Bronchial smooth muscle cell (primary cell): ENCODE measurements around the gene KLK7. TPM values are rescaled to one million over a fixed set of nuclear protein-coding genes. Genes with fewer than 3 reads are reported as not detected.

Experiments used
- total RNA-seq: library from RNA; depleted of rRNA; stranded (reverse); fragments of >200 nt; gene quantifications from 2 replicates; pipeline ENCODE4 v1.2.1, GENCODE V29; 2014

Gene KLK7
- not detected in 2 replicates for total RNA-seq

GRCh38 chr19:50983625-50984292 lies at the start of gene KLK7:
Gene KLK7, minus strand, starts transcription at chr19:50983917. Its CDS starts 1,518 bp downstream, at chr19:50982399.

GRCh38 chr19:51026554-51026831 lies 42.8 kb upstream of the KLK7 start, which contains the start of gene KLK11:
Gene KLK11, minus strand, starts transcription at chr19:51026616. Its CDS starts 985 bp downstream, at chr19:51025631.

GRCh38 chr19:51019544-51019925 lies 35.8 kb upstream of the KLK7 start, which contains the start of gene KLK10:
Gene KLK10, minus strand, starts transcription at chr19:51019709. Its CDS starts 579 bp downstream, at chr19:51019130.

GRCh38 chr19:51001515-51001914 lies 17.8 kb upstream of the KLK7 start, which contains the start of gene KLK8:
Gene KLK8, minus strand, starts transcription at chr19:51001604. Its CDS starts 437 bp downstream, at chr19:51001167.

GRCh38 chr19:50969413-50969760 lies 14.3 kb downstream of the KLK7 start, which contains the start of gene KLK6:
Gene KLK6, minus strand, starts transcription at chr19:50969591. Its CDS starts 1,487 bp downstream, at chr19:50968104.

GRCh38 chr19:50952910-50953309 lies 30.8 kb downstream of the KLK7 start, which contains the start of gene KLK5:
Gene KLK5, minus strand, starts transcription at chr19:50953038. Its CDS starts 381 bp downstream, at chr19:50952657.

Other genes starting within 250 kb of the KLK7 start
- gene GPR32, start 213.5 kb downstream of the KLK7 start, total RNA-seq = not detected in 2 replicates
- gene ACP4, start 193.5 kb downstream of the KLK7 start, total RNA-seq = not detected in 2 replicates
- not detected in 2 replicates for gene KLK1, start 160.1 kb downstream of the KLK7 start, total RNA-seq
- 0.09 TPM in 1 of 2 replicates, not detected in the other for gene KLK15, start 150.3 kb downstream of the KLK7 start, total RNA-seq
- gene KLK3, start 129.0 kb downstream of the KLK7 start, total RNA-seq = 0.09 TPM in 1 of 2 replicates, not detected in the other
- gene KLK2, start 110.5 kb downstream of the KLK7 start, total RNA-seq = not detected in 2 replicates
- gene KLK4, start 72.5 kb downstream of the KLK7 start, total RNA-seq = not detected in 2 replicates
- 0.34 TPM in 1 of 2 replicates, not detected in the other for gene KLK5, start 30.9 kb downstream of the KLK7 start, total RNA-seq
- not detected in 2 replicates for gene KLK6, start 14.3 kb downstream of the KLK7 start, total RNA-seq
- not detected in 2 replicates for gene KLK8, start 17.7 kb upstream of the KLK7 start, total RNA-seq
- not detected in 2 replicates for gene KLK10, start 35.8 kb upstream of the KLK7 start, total RNA-seq
- gene KLK11, start 42.7 kb upstream of the KLK7 start, total RNA-seq = 0.17 TPM in 1 of 2 replicates, not detected in the other
- not detected in 2 replicates for gene KLK12, start 51.1 kb upstream of the KLK7 start, total RNA-seq
- not detected in 2 replicates for gene KLK13, start 81.2 kb upstream of the KLK7 start, total RNA-seq
- gene KLK14, start 99.0 kb upstream of the KLK7 start, total RNA-seq = not detected in 2 replicates
- 2.4 and 4.3 TPM in 2 replicates for gene CTU1, start 124.5 kb upstream of the KLK7 start, total RNA-seq
- under 0.01 TPM in 1 of 2 replicates, not detected in the other for gene SIGLEC9, start 141.0 kb upstream of the KLK7 start, total RNA-seq
- not detected in 2 replicates for gene SIGLEC7, start 158.4 kb upstream of the KLK7 start, total RNA-seq
- gene CD33, start 241.2 kb upstream of the KLK7 start, total RNA-seq = not detected in 2 replicates